Fibroblast of pulmonary artery (primary cell): ENCODE data around the gene FAM171A2.
"Not testable (repeated sequence)": the region's sequence is repeated elsewhere in the genome, so short reads cannot be mapped to it uniquely, and the experiment has no call there.

ENCODE experiments used
- DNase-seq: peaks from one replicate; pipeline ENCODE4 v3.0.0-alpha.2; 2010; ENCODE audit warnings: low read depth
- H3K4me3 ChIP-seq: replicated peaks from 2 replicates; pipeline ENCODE4 v1.5.1; 2011; ENCODE audit warnings: low read depth, mild to moderate bottlenecking, control low read depth, low read length, moderate library complexity
- CTCF ChIP-seq: IDR thresholded peaks from 2 replicates; pipeline ENCODE4 v1.5.1; 2011; ENCODE audit warnings: mild to moderate bottlenecking, control low read depth, low read length, inconsistent platforms; ENCODE audit errors: missing control alignments

FAM171A2 gene

GRCh38 chr17:44338702-44339101, 25.0 kb downstream of the FAM171A2 start:
- TF ChIP-seq CTCF, result no peak
- no peak for DNase-seq
- H3K4me3 ChIP-seq, result no peak overlapping the region

GRCh38 chr17:44335968-44336367, 27.7 kb downstream of the FAM171A2 start:
- no peak overlapping the region for H3K4me3 ChIP-seq
- TF ChIP-seq CTCF, result no peak
- DNase-seq, result no peak

GRCh38 chr17:44335564-44335963, 28.1 kb downstream of the FAM171A2 start:
- no peak for DNase-seq
- H3K4me3 ChIP-seq, result no peak overlapping the region
- TF ChIP-seq CTCF, result no peak

GRCh38 chr17:44334727-44335126, 28.9 kb downstream of the FAM171A2 start:
- no peak for TF ChIP-seq CTCF
- no peak overlapping the region for H3K4me3 ChIP-seq
- DNase-seq, result no peak

GRCh38 chr17:44334315-44334714, 29.3 kb downstream of the FAM171A2 start:
- TF ChIP-seq CTCF, result no peak

GRCh38 chr17:44333371-44333770, 30.3 kb downstream of the FAM171A2 start:
- no peak for DNase-seq
- TF ChIP-seq CTCF, result no peak

More at GRCh38 chr17:44334315-44334714, 29.3 kb downstream of the FAM171A2 start:
- H3K4me3 ChIP-seq, result no peak overlapping the region
- no peak for DNase-seq

GRCh38 chr17:44331249-44331760, 32.3 kb downstream of the FAM171A2 start:
- TF ChIP-seq CTCF, result peak; percentile 72
- peak; percentile 80 for DNase-seq
- no peak overlapping the region for H3K4me3 ChIP-seq

More at GRCh38 chr17:44333371-44333770, 30.3 kb downstream of the FAM171A2 start:
- H3K4me3 ChIP-seq, result no peak overlapping the region

GRCh38 chr17:44330263-44330662, 33.4 kb downstream of the FAM171A2 start:
- DNase-seq, H3K4me3 ChIP-seq: not testable (repeated sequence)

GRCh38 chr17:44329516-44329915, 34.1 kb downstream of the FAM171A2 start:
- H3K4me3 ChIP-seq, DNase-seq: not testable (repeated sequence)
